T-cell (primary cell): Measurements from ENCODE around the gene KCNA10. TPM values are rescaled to one million over a fixed set of nuclear protein-coding genes. Genes with fewer than 3 reads are reported as not detected.

Source experiments
- ATAC-seq, 4 experiments: fragments of 200-7000 bp in 3 of 4; fragments of 150-1000 bp in 1 of 4; cut with Tn5 transposase; replicated peaks in 1 of 4; 1 replicate in 3 of 4; 2 replicates in 1 of 4; pipeline ENCODE4 v1.10.0; 2021; ENCODE audit warnings: moderate library complexity in 3 of 4, mild to moderate bottlenecking in 2 of 4, moderate number of reproducible peaks in 1 of 4
- CTCF ChIA-PET, 2 donors: fragments of 300-600 bp; sonication (Branson Sonifier 250); formaldehyde crosslinking; loops; one replicate each; lab custom pipeline; 2022; ENCODE audit warnings: antibody characterized with exemption in 2 of 2; lab: Charles Lee
- POLR2A ChIA-PET, 2 donors: fragments of 300-600 bp; sonication (Branson Sonifier 250); formaldehyde crosslinking; loops; one replicate each; lab custom pipeline; 2022; ENCODE audit warnings: antibody characterized with exemption in 2 of 2; lab: Charles Lee
- DNase-seq, 35 experiments: peaks; one replicate each; pipeline versions ENCODE4 v3.0.0 to v3.0.0-alpha.2; 2013 to 2023
- H3K27ac ChIP-seq: one replicate; pipeline ENCODE4 v1.5.1; 2013; ENCODE audit warnings: low read length
- H3K27me3 ChIP-seq, 2 experiments: replicated peaks in 1 of 2; 1 replicate in 1 of 2; 2 replicates in 1 of 2; pipeline versions ENCODE4 v1.6.1 to v1.7.0; 2013; ENCODE audit warnings: low read length in 1 of 2, mixed read lengths in 1 of 2; ENCODE audit not compliant: control insufficient read depth in 2 of 2, insufficient read depth in 2 of 2; ENCODE audit errors: extremely low read depth in 1 of 2
- H3K36me3 ChIP-seq, 2 donors: 1 replicate in 1 of 2; 2 replicates in 1 of 2; pipeline versions ENCODE4 v1.6.1 to v1.7.0; 2013; ENCODE audit warnings: low read length in 1 of 2; ENCODE audit not compliant: control insufficient read depth in 2 of 2, insufficient read depth in 1 of 2; ENCODE audit errors: extremely low read depth in 1 of 2
- H3K4me1 ChIP-seq, 2 experiments: 1 replicate in 1 of 2; 2 replicates in 1 of 2; pipeline versions ENCODE4 v1.6.1 to v1.7.0; 2013; ENCODE audit warnings: low read length in 2 of 2, mixed read lengths in 1 of 2; ENCODE audit not compliant: insufficient read depth in 2 of 2, control insufficient read depth in 1 of 2; ENCODE audit errors: extremely low read depth in 1 of 2
- H3K4me3 ChIP-seq, 2 donors: 1 replicate in 1 of 2; 2 replicates in 1 of 2; pipeline versions ENCODE4 v1.5.1 to v1.7.0; 2013; ENCODE audit warnings: mild to moderate bottlenecking in 2 of 2, low read length in 1 of 2, moderate library complexity in 1 of 2; ENCODE audit not compliant: control insufficient read depth in 1 of 2; ENCODE audit errors: extremely low read depth in 1 of 2
- H3K9me3 ChIP-seq: 2 replicates; pipeline ENCODE4 v1.7.0; 2013
- H3K27ac Mint-ChIP-seq, 2 donors: one replicate each; pipeline ENCODE4 v1.8.0; 2020 to 2021; ENCODE audit warnings: mild to moderate bottlenecking in 2 of 2, mixed read lengths in 2 of 2
- H3K27me3 Mint-ChIP-seq, 2 donors: one replicate each; pipeline ENCODE4 v1.8.0; 2021 to 2022; ENCODE audit warnings: mixed read lengths in 2 of 2
- H3K36me3 Mint-ChIP-seq: one replicate; pipeline ENCODE4 v1.8.0; 2021; ENCODE audit warnings: mixed read lengths
- H3K4me1 Mint-ChIP-seq, 3 donors: one replicate each; pipeline ENCODE4 v1.8.0; 2020 to 2022; ENCODE audit warnings: mixed read lengths in 3 of 3, mild to moderate bottlenecking in 1 of 3
- H3K4me3 Mint-ChIP-seq, 3 donors: one replicate each; pipeline ENCODE4 v1.8.0; 2020 to 2022; ENCODE audit warnings: mild to moderate bottlenecking in 3 of 3, mixed read lengths in 3 of 3, moderate library complexity in 3 of 3
- H3K9me3 Mint-ChIP-seq, 3 donors: one replicate each; pipeline ENCODE4 v1.8.0; 2020 to 2022; ENCODE audit warnings: mixed read lengths in 3 of 3
- WGBS: methylation state at CpG from one replicate; pipeline ENCODE4 v1.1.5; 2013; ENCODE audit warnings: missing lambda C conversion rate; ENCODE audit not compliant: insufficient coverage; 5-methylcytosine and 5-hydroxymethylcytosine counted together
- total RNA-seq, 35 experiments: library from RNA in 6 of 35; stranded (reverse) in 6 of 35; fragments of 120-200 nt in 1 of 35; gene quantifications; one replicate each; pipeline versions ENCODE4 v1.2.1 to v1.2.4 and lab custom pipeline; 2013 to 2026

Gene KCNA10
- total RNA-seq, 5 donors from 2014 or later (not counting 1 experiment from before 2014, with no cell fraction given): not detected

- Histone ChIP-seq H3K27me3 (peaks cover 0 to 51% of the 10 kb centered on the region in 2 experiments), H3K27ac (no peak overlapping the region), H3K9me3 (no peaks in the 10 kb centered on the region), H3K36me3 (no peaks in the 10 kb centered on the region), H3K4me3 (no peak overlapping the region), H3K4me1 (peaks cover 0 to 10% of the 10 kb centered on the region in 2 experiments)
- no peak overlapping the region for H3K27ac Mint-ChIP-seq
- H3K4me3 Mint-ChIP-seq: no peak overlapping the region
- ATAC-seq: no peak
- H3K4me1 Mint-ChIP-seq: peaks cover 0 to 6% (median 3%) of the 10 kb centered on the region in 3 donors
- H3K9me3 Mint-ChIP-seq: no peaks in the 10 kb centered on the region
- DNase-seq: no peak
- H3K27me3 Mint-ChIP-seq: peaks cover 21 to 30% of the 10 kb centered on the region in 2 donors
- ChIA-PET CTCF (interaction anchor here (0.6 to 1.2 kb wide), 2 partner anchors 254 to 581 kb away, joined by 4 to 6 read pairs; no protein-coding TSS in a partner anchor), POLR2A (no interaction called here)
- 63% methylated on average over 5 of the region's 7 CpGs for WGBS
- H3K36me3 Mint-ChIP-seq: no peaks in the 10 kb centered on the region
Measured at GRCh38 chr1:110526201-110526780, 7.3 kb upstream of the KCNA10 start.

- Histone ChIP-seq H3K27me3 (peaks cover 0 to 50% of the 10 kb centered on the region in 2 experiments), H3K36me3 (no peaks in the 10 kb centered on the region), H3K27ac (no peak overlapping the region), H3K4me1 (peaks cover 0 to 10% of the 10 kb centered on the region in 2 experiments), H3K9me3 (no peaks in the 10 kb centered on the region), H3K4me3 (no peak overlapping the region)
- peaks cover 0 to 6% (median 3%) of the 10 kb centered on the region in 3 donors for H3K4me1 Mint-ChIP-seq
- CTCF ChIA-PET: interaction anchor here (0.6 to 2.0 kb wide), 2 partner anchors 241 to 243 kb away, joined by 3 to 6 read pairs; no protein-coding TSS in a partner anchor
- no peak overlapping the region for H3K4me3 Mint-ChIP-seq
- H3K27ac Mint-ChIP-seq: no peak overlapping the region
- ATAC-seq (no peak), DNase-seq (no peak)
- POLR2A ChIA-PET: no interaction called here
- no peaks in the 10 kb centered on the region for H3K9me3 Mint-ChIP-seq
- peaks cover 22 to 30% of the 10 kb centered on the region in 2 donors for H3K27me3 Mint-ChIP-seq
- WGBS: 78% methylated on average over 4 of the region's 6 CpGs
- no peaks in the 10 kb centered on the region for H3K36me3 Mint-ChIP-seq
Measured at GRCh38 chr1:110525249-110525595, 6.2 kb upstream of the KCNA10 start.

- Mint-ChIP-seq H3K9me3 (no peaks in the 10 kb centered on the region), H3K36me3 (no peaks in the 10 kb centered on the region), H3K4me1 (peaks cover 0 to 6% (median 3%) of the 10 kb centered on the region in 3 donors), H3K4me3 (peak overlapping the region in 1 of 3 donors; percentile 26), H3K27ac (no peak overlapping the region), H3K27me3 (peaks cover 20 to 25% of the 10 kb centered on the region in 2 donors)
- ATAC-seq (peak; percentile 44 to 65 (median 52)), DNase-seq (peak in 31 of 35 experiments; percentile 6 to 69 (median 29))
- Histone ChIP-seq H3K9me3 (no peaks in the 10 kb centered on the region), H3K36me3 (no peaks in the 10 kb centered on the region), H3K4me3 (no peak overlapping the region), H3K27ac (no peak overlapping the region), H3K27me3 (peaks cover 0 to 48% of the 10 kb centered on the region in 2 experiments), H3K4me1 (peaks cover 0 to 10% of the 10 kb centered on the region in 2 experiments)
- 29% methylated on average over 14 of the region's 20 CpGs for WGBS
- ChIA-PET POLR2A (no interaction called here), CTCF (interaction anchor here (0.6 to 2.0 kb wide), 9 partner anchors 82 to 536 kb away, joined by 3 to 8 read pairs (median 4); no protein-coding TSS in a partner anchor)
Measured at GRCh38 chr1:110524311-110525248, 5.6 kb upstream of the KCNA10 start.

GRCh38 chr1:110523011-110523410 lies 4.0 kb upstream of the KCNA10 start:
- H3K27ac ChIP-seq: no peak overlapping the region
- Mint-ChIP-seq H3K27ac (no peak overlapping the region), H3K4me3 (no peak overlapping the region), H3K27me3 (peaks cover 15 to 16% of the 10 kb centered on the region in 2 donors), H3K9me3 (no peaks in the 10 kb centered on the region), H3K36me3 (no peaks in the 10 kb centered on the region), H3K4me1 (peaks cover 0 to 6% (median 3%) of the 10 kb centered on the region in 3 donors)
- no peak overlapping the region for H3K4me3 ChIP-seq
- 83% methylated on average over 1 of the region's 4 CpGs for WGBS
- DNase-seq (no peak), ATAC-seq (no peak)
- POLR2A ChIA-PET: interaction anchor here in 1 of 2 donors (0.6 kb wide), 1 partner anchor 219 kb away, joined by 3 read pairs; no protein-coding TSS in a partner anchor
- peaks cover 0 to 10% of the 10 kb centered on the region in 2 experiments for H3K4me1 ChIP-seq
- CTCF ChIA-PET: interaction anchor here in 1 of 2 donors (0.6 to 1.7 kb wide), 2 partner anchors 259 to 517 kb away, joined by 3 to 6 read pairs; no protein-coding TSS in a partner anchor
- H3K36me3 ChIP-seq: no peaks in the 10 kb centered on the region
- H3K9me3 ChIP-seq: no peaks in the 10 kb centered on the region
- peaks cover 0 to 42% of the 10 kb centered on the region in 2 experiments for H3K27me3 ChIP-seq

GRCh38 chr1:110522560-110522959 lies 3.6 kb upstream of the KCNA10 start:
- Histone ChIP-seq H3K27ac (no peak overlapping the region), H3K27me3 (peaks cover 0 to 47% of the 10 kb centered on the region in 2 experiments), H3K4me1 (peaks cover 0 to 10% of the 10 kb centered on the region in 2 experiments), H3K4me3 (no peak overlapping the region), H3K36me3 (no peaks in the 10 kb centered on the region), H3K9me3 (no peaks in the 10 kb centered on the region)
- no peak overlapping the region for H3K27ac Mint-ChIP-seq
- no peak overlapping the region for H3K4me3 Mint-ChIP-seq
- WGBS: 41% methylated on average over 3 of the region's 5 CpGs
- peaks cover 16 to 21% of the 10 kb centered on the region in 2 donors for H3K27me3 Mint-ChIP-seq
- ChIA-PET CTCF (no interaction called here), POLR2A (no interaction called here)
- ATAC-seq: no peak
- H3K36me3 Mint-ChIP-seq: no peaks in the 10 kb centered on the region
- peaks cover 0 to 6% (median 3%) of the 10 kb centered on the region in 3 donors for H3K4me1 Mint-ChIP-seq
- no peak for DNase-seq
- H3K9me3 Mint-ChIP-seq: no peaks in the 10 kb centered on the region

- no peaks in the 10 kb centered on the region for H3K36me3 Mint-ChIP-seq
- ATAC-seq: no peak
- Histone ChIP-seq H3K4me1 (peaks cover 0 to 10% of the 10 kb centered on the region in 2 experiments), H3K27me3 (peaks cover 0 to 50% of the 10 kb centered on the region in 2 experiments), H3K9me3 (no peaks in the 10 kb centered on the region), H3K36me3 (no peaks in the 10 kb centered on the region), H3K27ac (no peak overlapping the region), H3K4me3 (no peak overlapping the region)
- H3K27me3 Mint-ChIP-seq: peaks cover 12 to 26% of the 10 kb centered on the region in 2 donors
- no peak overlapping the region for H3K27ac Mint-ChIP-seq
- H3K9me3 Mint-ChIP-seq: no peaks in the 10 kb centered on the region
- ChIA-PET CTCF (interaction anchor here in 1 of 2 donors (1.2 kb wide), 1 partner anchor 260 kb away, joined by 4 read pairs; no protein-coding TSS in a partner anchor), POLR2A (interaction anchor here in 1 of 2 donors (0.6 kb wide), 1 partner anchor 202 kb away, joined by 3 read pairs; no protein-coding TSS in a partner anchor)
- peaks cover 0 to 6% (median 3%) of the 10 kb centered on the region in 3 donors for H3K4me1 Mint-ChIP-seq
- DNase-seq: no peak
- no peak overlapping the region for H3K4me3 Mint-ChIP-seq
- no CpG with 5 or more reads among the region's 3 CpGs for WGBS
Measured at GRCh38 chr1:110520827-110521226, 1.9 kb upstream of the KCNA10 start.
